ENCODE measurements around the gene QKI.
A peak's percentile ranks its signal among the peaks of the same experiment; 100 is the strongest.

The QKI gene

GRCh38 chr6:163538331-163538730, 123.8 kb downstream of the QKI start:
- no peak for DNase-seq

- no peak for DNase-seq
These were observed 124.7 kb downstream of the QKI start for GRCh38 chr6:163539101-163539762.

GRCh38 chr6:163543321-163543720, 128.8 kb downstream of the QKI start:
- DNase-seq = no peak

- no peak for DNase-seq
These were observed 130.9 kb downstream of the QKI start for GRCh38 chr6:163545370-163545769.

GRCh38 chr6:163547287-163547686, 132.8 kb downstream of the QKI start:
- no peak for DNase-seq

GRCh38 chr6:163548624-163549023, 134.1 kb downstream of the QKI start:
- DNase-seq = no peak

- DNase-seq = no peak
These were observed 139.5 kb downstream of the QKI start for GRCh38 chr6:163554032-163554431.

- peak; percentile 40 for DNase-seq
These were observed 140.1 kb downstream of the QKI start for GRCh38 chr6:163554663-163555062.

- no peak for DNase-seq
These were observed 145.1 kb downstream of the QKI start for GRCh38 chr6:163559661-163560060.

- no peak for DNase-seq
These were observed 148.8 kb downstream of the QKI start for GRCh38 chr6:163563318-163563717.

- no peak for DNase-seq
These were observed 150.0 kb downstream of the QKI start for GRCh38 chr6:163564534-163564933.

- no peak for DNase-seq
These were observed 150.6 kb downstream of the QKI start for GRCh38 chr6:163565140-163565539.

GRCh38 chr6:163566056-163566455, 151.5 kb downstream of the QKI start:
- DNase-seq = no peak

GRCh38 chr6:163568275-163568674, 153.8 kb downstream of the QKI start:
- DNase-seq = no peak

GRCh38 chr6:163570579-163571231, 156.2 kb downstream of the QKI start:
- DNase-seq = no peak

GRCh38 chr6:163571730-163572129, 157.2 kb downstream of the QKI start:
- no peak for DNase-seq

- DNase-seq = no peak
These were observed 158.1 kb downstream of the QKI start for GRCh38 chr6:163572612-163573011.

- no peak for DNase-seq
These were observed 159.1 kb downstream of the QKI start for GRCh38 chr6:163573503-163574179.

- no peak for DNase-seq
These were observed 161.6 kb downstream of the QKI start for GRCh38 chr6:163576114-163576513.

- no peak for DNase-seq
These were observed 162.9 kb downstream of the QKI start for GRCh38 chr6:163577404-163577803.

GRCh38 chr6:163579111-163579879, 164.8 kb downstream of the QKI start:
- peak; percentile 11 for DNase-seq

- DNase-seq = peak; percentile 29
These were observed 165.4 kb downstream of the QKI start for GRCh38 chr6:163579880-163580295.

Measured in fibroblast of skin of scalp (primary cell).